Activated naive CD4-positive, alpha-beta T cell (primary cell): ENCODE data around the gene HIRIP3.

Source experiments
- DNase-seq, 4 experiments: peaks; one replicate each; lab custom pipeline; 2025; lab: John Stamatoyannopoulos, UW

The HIRIP3 gene

DNA sequence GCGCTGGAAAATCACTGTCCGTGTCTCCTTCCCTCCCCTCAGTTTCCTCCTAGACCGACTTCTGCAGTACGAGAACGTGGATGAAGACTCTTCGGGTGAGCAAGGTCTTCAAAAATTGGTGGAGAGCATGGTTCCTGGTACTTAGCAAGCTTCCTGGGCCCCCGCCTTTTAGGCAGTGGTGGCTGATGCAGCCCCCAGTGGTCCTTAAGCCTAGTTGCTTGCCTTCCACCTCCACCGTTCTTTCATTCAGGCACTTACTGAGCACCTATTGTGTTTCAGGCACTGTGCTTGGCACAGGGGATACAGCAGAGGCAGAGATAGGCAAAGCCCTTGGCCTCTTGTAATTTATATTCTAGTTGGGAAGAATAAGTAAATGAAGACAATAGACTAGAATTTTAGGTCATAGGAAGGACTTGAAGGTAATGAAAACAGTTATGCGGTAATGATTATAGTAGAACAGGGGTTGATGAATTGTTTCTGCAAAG is 1.4 kb upstream of the HIRIP3 start:
- no peak for DNase-seq

DNA sequence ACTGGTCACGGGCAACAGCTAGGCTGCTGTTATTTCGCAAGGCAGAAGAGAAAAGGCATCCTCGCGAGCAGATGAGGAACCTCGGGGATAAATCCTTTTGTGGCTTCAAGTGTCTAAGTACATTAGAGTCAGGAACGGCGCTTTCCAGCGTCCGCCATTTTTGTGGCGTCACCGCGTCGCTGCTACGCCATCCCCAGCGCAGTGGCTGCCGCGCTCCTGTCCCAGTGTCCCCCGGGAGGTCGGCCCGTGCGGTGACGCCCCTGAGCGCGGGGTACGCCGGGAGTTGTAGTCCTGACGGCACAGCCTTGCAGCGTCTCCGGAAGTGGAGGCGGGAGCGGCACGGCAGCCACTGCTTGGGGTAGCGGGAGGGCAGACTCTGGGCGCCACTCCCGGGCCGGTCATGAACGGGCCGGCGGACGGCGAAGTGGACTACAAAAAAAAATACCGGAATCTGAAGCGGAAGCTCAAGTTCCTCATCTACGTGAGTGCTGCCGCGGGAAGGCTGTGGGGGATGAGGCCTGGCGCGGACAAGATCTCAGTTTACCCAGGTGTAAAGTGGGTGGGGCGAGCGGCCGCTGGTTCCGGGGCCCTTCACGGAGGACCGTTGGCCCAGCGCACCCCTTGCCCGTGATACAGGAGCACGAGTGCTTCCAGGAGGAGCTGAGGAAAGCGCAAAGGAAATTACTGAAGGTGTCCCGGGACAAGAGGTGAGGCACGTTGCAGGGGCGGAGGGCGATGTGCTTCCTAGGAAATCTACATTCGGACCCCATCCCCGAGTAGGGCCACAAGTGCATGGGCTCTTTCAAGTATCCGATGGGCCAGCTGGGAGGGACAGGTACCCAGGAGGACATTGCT is 721 bp upstream of the HIRIP3 start, which contains the start of gene INO80E:
INO80E (plus strand) TSS at position 331 of the 855 bp plus-strand sequence; CDS start at position 401, 70 bp downstream.
- DNase-seq = peak; percentile 96 to 99 (median 97)

DNA sequence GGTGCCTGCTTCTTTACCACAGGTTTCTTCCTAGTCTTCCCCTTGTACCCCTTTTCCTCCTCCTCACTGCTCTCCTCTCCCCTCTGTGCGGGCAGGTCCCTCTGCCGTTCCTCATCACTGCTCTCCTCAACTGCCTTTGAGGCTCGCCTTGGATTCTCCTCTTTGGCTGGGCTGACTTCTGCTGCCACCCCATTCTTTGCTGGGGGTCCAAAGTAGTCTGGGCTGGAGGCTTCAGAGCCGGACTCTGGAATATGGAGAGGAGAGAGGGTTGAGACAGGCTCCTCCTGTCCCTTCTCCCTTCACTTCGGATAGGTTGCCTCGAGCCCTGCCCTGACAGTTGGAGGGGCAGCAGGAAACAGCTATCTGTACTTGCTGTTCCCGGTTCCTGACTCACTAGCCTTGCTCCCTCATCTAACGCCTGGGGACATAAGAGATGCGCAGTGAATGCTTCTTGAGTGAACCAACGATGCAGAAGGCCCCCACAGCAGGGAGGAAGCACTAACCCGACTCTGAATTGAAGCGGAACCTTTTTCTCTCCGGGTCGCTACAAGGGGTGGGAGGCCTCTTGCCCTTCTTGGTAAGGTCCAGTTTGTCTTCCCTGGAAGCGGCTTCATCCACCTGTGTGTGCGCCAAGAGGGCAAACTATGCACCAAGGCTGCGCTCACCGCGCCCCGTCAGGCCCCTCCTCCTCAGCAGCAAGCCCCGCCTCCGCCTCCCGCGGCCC is 655 bp downstream of the HIRIP3 start:
- no peak for DNase-seq

DNA sequence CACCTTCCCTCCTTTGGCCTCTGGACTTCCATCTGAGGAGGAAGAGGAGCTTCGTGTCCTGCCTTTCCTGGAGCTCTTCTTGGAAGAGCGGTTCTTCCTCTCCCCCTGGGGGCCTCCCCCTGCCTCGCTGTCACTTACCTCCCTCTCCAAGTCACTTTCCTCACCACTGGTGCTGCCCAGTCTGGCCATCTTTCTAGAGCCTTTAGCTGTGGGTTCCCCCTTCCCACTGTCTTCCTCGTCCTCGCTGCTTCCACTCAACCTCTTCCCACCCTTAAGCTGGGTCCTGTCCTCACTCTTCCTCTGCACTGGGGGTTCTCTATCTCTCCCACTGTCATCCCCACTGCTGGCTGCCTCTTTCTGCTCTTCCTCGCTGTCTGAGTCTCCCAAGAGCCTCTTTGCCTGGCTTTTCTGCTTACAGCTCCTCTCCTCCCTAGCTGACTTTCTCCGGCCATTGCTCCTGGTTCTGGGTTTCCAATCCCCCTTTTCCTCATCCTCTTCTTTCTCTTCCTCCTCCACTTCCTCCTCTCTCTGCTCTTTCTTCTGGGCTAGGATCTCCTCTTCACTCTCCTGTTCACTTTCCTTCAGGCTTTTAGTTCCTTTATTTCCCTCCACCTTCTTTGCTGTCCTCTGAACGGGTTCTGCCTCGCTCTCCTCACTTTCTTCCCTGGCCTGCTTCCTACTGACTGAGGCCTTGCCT is 1.4 kb downstream of the HIRIP3 start:
- DNase-seq = no peak

DNA sequence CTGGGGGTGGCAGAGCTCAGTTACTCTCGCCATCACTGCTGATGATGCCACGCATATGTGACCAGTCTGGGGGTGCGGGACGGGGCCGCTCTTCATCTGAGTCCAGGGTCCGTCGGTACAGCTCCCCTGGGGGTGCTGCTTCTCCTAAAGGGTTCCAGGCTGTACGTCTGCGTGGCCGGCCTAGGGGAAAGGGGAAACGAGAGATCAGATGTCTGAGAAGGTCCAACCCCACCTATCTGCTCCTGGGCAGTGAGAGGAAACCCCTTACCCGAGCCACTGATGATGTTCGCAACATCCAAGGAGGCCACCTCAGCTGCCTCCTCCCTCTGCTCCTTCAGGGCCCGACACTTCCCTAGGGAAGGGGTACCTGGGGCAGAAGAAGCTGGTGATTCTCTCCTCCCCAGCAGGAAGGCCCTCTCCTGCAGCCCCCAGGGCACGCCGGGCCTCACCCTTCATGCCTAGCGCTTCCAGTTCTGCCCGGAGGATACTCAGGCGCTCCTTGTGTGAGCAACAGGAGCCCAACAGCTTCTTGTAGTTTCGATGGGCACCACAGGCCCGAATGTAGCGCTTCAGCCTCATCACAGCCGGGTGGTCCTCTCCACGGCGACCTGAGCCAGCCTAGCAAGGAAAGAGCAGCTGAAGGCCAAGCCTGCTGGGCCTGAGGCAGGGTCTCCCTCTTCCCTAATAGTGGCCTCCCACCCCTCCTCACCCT is 2.1 kb downstream of the HIRIP3 start:
- DNase-seq = no peak

DNA sequence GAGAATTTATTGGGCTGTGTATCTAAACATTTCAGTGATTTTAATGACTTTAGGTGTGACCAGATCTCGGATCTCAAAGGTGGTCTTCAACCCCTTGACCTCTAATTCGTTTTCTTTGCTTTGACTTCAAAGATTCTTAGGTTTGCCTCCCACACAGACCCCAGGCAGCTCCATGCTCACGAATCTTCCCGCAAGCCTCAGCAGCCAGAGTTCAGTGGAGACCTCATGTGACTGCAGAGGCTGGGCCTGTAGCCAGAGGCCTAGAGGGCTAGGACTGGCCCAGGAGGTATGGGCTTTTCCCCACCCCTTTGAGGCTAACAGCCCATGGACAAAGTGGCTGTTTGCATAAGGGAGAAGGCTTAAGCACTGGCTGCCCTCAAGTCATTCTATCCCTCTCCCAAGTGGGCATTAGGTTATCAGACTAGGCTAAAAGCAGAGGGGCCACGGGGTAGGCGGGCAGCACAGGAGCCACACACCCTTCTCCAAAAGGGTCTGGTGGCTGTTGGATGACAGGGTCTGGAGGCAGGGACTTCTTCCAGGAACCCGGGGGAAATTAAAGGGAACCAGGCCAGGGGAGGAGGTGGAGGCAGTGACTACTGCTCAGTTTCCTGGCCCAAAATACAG is 3.0 kb downstream of the HIRIP3 start:
- no peak for DNase-seq

DNA sequence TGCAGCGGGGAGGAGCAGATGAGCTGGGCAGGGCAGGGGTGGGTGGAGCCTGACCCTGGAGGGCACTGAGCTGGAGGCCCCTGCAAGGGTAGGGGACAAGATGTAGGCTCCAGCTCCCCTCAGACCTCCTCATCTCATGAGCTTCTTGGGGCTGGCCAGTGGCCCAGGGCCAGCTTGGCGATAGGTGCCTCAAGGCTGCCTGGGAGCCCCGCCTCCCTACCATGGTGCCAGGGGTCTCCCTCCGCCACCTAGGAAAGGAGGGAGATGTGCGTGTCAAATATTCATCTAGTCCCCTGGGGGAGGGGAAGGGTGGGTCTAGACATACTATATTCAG is 3.9 kb downstream of the HIRIP3 start:
- DNase-seq = no peak

GRCh38 chr16:29990883-29991570 is 4.4 kb downstream of the HIRIP3 start:
- DNase-seq = no peak

- DNase-seq = no peak
Measured at GRCh38 chr16:29990034-29990433, 5.4 kb downstream of the HIRIP3 start.

- DNase-seq = no peak
Measured at GRCh38 chr16:29989111-29989858, 6.1 kb downstream of the HIRIP3 start.

- DNase-seq = no peak
Measured at GRCh38 chr16:29988346-29989075, 6.9 kb downstream of the HIRIP3 start.

GRCh38 chr16:29987371-29988085 is 7.9 kb downstream of the HIRIP3 start:
- DNase-seq = no peak

GRCh38 chr16:29986931-29987330 is 8.5 kb downstream of the HIRIP3 start:
- DNase-seq = no peak

DNA sequence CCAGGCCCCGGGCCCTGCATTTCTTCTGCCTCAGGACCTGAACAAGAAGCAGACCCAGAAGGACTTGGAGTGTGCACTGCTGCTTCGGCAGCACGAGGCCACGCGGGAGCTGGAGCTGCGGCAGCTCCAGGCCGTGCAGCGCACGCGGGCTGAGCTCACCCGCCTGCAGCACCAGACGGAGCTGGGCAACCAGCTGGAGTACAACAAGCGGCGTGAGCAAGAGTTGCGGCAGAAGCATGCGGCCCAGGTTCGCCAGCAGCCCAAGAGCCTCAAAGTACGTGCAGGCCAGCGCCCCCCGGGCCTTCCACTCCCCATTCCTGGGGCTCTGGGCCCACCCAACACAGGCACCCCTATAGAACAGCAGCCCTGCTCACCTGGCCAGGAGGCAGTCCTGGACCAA is 9.2 kb downstream of the HIRIP3 start:
- DNase-seq = no peak

DNA sequence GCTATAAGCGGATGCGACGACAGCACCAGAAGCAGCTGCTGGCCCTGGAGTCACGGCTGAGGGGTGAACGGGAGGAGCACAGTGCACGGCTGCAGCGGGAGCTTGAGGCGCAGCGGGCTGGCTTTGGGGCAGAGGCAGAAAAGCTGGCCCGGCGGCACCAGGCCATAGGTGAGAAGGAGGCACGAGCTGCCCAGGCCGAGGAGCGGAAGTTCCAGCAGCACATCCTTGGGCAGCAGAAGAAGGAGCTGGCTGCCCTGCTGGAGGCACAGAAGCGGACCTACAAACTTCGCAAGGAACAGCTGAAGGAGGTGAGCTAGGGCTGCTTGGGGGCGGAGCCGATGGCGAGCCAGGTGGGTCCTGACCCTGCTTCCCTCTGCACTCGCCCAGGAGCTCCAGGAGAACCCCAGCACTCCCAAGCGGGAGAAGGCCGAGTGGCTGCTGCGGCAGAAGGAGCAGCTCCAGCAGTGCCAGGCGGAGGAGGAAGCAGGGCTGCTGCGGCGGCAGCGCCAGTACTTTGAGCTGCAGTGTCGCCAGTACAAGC is 10.1 kb downstream of the HIRIP3 start:
- DNase-seq = no peak

DNA sequence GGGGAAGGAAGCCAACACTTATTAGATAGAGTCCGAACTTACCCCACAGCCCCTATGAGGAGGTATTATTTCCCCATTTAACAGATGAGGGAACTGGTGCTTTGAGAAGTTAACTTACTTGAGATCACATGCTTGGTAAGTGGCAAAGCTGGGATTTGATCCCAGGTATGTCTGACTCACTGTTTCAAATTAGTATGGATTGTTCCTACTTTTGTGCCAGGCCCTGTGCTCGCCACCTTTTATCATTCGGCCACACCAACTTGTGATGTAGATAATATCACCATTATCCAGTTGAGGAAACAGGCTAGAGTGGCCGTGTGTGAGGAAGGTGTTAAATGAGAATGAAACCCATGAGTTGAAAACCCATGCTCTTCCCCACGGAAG is 10.7 kb downstream of the HIRIP3 start:
- no peak for DNase-seq

DNA sequence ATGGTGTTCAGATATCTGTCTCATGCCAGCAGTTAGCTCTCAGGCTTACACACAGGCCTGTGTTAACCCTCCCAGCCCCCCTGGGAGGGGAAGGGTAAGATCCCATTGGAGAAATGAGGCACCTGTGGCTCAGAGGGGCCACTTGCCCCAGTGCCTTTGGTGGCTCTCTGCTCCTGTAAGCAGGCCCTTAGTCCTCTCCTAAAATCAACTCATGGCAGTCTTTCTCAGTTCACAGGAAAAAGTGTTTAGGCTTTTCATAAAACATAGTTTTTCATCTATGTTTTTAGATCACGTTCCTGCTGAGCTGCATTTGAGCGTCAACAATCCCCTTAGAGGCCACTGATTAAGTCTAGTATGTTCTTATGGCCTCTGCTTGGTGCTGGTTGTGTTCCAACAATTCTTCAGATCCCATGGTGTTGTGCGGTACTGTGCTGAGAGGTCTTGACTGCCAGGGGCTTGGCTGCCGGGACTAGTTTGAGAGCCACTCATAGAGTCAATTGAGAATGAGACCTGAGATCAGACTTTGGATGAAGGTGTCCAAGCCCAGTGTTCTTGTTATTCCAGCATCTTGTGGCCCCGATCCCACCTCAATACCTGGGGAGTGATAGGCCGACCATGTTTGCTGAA is 11.2 kb downstream of the HIRIP3 start:
- DNase-seq = no peak
